ENCODE data around the gene SUSD5. TPM values are rescaled to one million over a fixed set of nuclear protein-coding genes. Genes with fewer than 3 reads are reported as not detected.

Gene SUSD5

DNA sequence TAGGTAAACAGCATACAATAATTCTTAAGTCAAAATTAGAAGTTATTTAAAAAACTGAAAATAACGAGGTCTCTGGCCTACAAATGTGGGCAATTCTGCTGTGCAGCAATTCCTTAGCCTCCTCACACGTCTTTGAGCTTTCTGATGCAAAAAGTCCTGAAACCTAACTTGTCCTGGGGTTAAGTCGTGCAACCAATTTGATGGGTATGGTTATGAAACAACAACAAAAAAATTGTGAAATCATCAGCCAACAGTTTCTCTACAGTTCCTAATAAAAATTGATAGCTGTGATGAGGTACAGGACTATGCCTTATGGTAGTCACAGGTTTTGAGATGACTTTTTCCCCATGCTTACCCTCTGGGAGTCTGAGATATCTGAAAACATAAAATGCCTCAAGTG lies 115.1 kb downstream of the SUSD5 start:
- DNase-seq (ENCODE audit: low spot score): no peak
- H3K79me1 ChIP-seq (ENCODE audit: low read depth, low read length): no peaks in the 10 kb centered on the region
- H2BK120ac ChIP-seq (ENCODE audit: low read depth, low read length): no peak overlapping the region
- H3K36me3 ChIP-seq (replicated peaks in 1 of 2; ENCODE audit: control insufficient read depth in 2 of 2, insufficient read depth in 2 of 2, low read length in 2 of 2): no peaks in the 10 kb centered on the region
- no peak overlapping the region for H2AFZ ChIP-seq (ENCODE audit: low read length)
- H3K27ac ChIP-seq (replicated peaks; ENCODE audit: low read length): no peak overlapping the region
- H2BK12ac ChIP-seq (ENCODE audit: low read length): no peak overlapping the region
- H2AK5ac ChIP-seq (ENCODE audit: low read depth, low read length): no peak overlapping the region
- H3K4me1 ChIP-seq (ENCODE audit: control insufficient read depth in 2 of 2, insufficient read depth in 1 of 2, low read depth in 1 of 2, low read length in 2 of 2): no peaks in the 10 kb centered on the region
- H3K9ac ChIP-seq (ENCODE audit: low read depth, low read length, poor library complexity): no peak overlapping the region
- no peak overlapping the region for H3K4me3 ChIP-seq (ENCODE audit: low read length in 2 of 2)
- H3K4ac ChIP-seq (ENCODE audit: low read length): no peak overlapping the region
- H3K27me3 ChIP-seq (ENCODE audit: control insufficient read depth in 3 of 3, insufficient read depth in 3 of 3, low read depth in 1 of 3, low read length in 3 of 3): peaks cover 0 to 6% (median 0%) of the 10 kb centered on the region in 3 experiments
- no peak overlapping the region for H3K14ac ChIP-seq (ENCODE audit: low read length)
- H2BK15ac ChIP-seq (ENCODE audit: low read length): no peak overlapping the region
- no peak overlapping the region for H3K18ac ChIP-seq (ENCODE audit: low read length)
- no peak overlapping the region for H4K8ac ChIP-seq (ENCODE audit: low read depth, low read length)
- no peak overlapping the region for H4K91ac ChIP-seq (ENCODE audit: low read depth, low read length, poor library complexity)
- H3K4me2 ChIP-seq (ENCODE audit: insufficient read depth, low read length, poor library complexity, severe bottlenecking): no peak overlapping the region
- WGBS, 2 donors (ENCODE audit: extremely low coverage in 2 of 2, insufficient read length in 2 of 2, insufficient replicate concordance in 1 of 2): no CpG with 5 or more reads among the region's 3 CpGs
- no peak overlapping the region for H3K23ac ChIP-seq (ENCODE audit: low read depth, low read length, poor library complexity)
- H2BK5ac ChIP-seq (ENCODE audit: low read length): no peak overlapping the region
- H3K9me3 ChIP-seq (replicated peaks in 1 of 2; ENCODE audit: control insufficient read depth in 2 of 2, insufficient read depth in 1 of 2, low read depth in 1 of 2, low read length in 2 of 2): no peaks in the 10 kb centered on the region

DNA sequence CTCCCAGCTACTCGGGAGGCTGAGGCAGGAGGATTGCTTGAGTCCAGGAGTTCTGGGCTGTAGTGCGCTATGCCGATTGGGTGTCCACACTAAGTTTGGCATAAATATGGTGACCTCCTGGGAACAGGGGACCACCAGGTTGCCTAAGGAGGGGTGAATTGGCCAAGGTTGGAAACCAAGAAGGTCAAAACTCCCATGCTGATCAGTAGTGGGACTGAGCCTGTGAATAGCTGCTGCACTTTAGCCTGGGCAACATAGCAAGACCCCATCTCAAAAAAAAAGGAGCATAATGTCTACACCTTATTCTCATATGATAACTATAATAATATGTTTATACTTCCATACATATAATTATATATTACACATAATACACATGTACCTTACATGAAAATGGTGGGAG lies 115.6 kb downstream of the SUSD5 start:
- Histone ChIP-seq H3K36me3 (replicated peaks in 1 of 2; ENCODE audit: control insufficient read depth in 2 of 2, insufficient read depth in 2 of 2, low read length in 2 of 2) (no peaks in the 10 kb centered on the region), H4K8ac (ENCODE audit: low read depth, low read length) (no peak overlapping the region), H3K4me3 (ENCODE audit: low read length in 2 of 2) (peak overlapping the region in 1 of 2 donors; percentile 64), H2BK15ac (ENCODE audit: low read length) (no peak overlapping the region), H3K79me1 (ENCODE audit: low read depth, low read length) (no peaks in the 10 kb centered on the region), H2BK12ac (ENCODE audit: low read length) (no peak overlapping the region), H3K9me3 (replicated peaks in 1 of 2; ENCODE audit: control insufficient read depth in 2 of 2, insufficient read depth in 1 of 2, low read depth in 1 of 2, low read length in 2 of 2) (no peaks in the 10 kb centered on the region), H3K18ac (ENCODE audit: low read length) (no peak overlapping the region), H3K4me2 (ENCODE audit: insufficient read depth, low read length, poor library complexity, severe bottlenecking) (no peak overlapping the region), H3K9ac (ENCODE audit: low read depth, low read length, poor library complexity) (no peak overlapping the region), H3K14ac (ENCODE audit: low read length) (no peak overlapping the region), H3K27me3 (ENCODE audit: control insufficient read depth in 3 of 3, insufficient read depth in 3 of 3, low read depth in 1 of 3, low read length in 3 of 3) (peaks cover 0 to 6% (median 0%) of the 10 kb centered on the region in 3 experiments), H3K27ac (replicated peaks; ENCODE audit: low read length) (no peak overlapping the region), H4K91ac (ENCODE audit: low read depth, low read length, poor library complexity) (no peak overlapping the region), H2BK5ac (ENCODE audit: low read length) (no peak overlapping the region), H3K4ac (ENCODE audit: low read length) (no peak overlapping the region), H3K23ac (ENCODE audit: low read depth, low read length, poor library complexity) (no peak overlapping the region), H2AFZ (ENCODE audit: low read length) (no peak overlapping the region), H2BK120ac (ENCODE audit: low read depth, low read length) (no peak overlapping the region), H2AK5ac (ENCODE audit: low read depth, low read length) (no peak overlapping the region), H3K4me1 (ENCODE audit: control insufficient read depth in 2 of 2, insufficient read depth in 1 of 2, low read depth in 1 of 2, low read length in 2 of 2) (no peaks in the 10 kb centered on the region)
- WGBS, 2 donors (ENCODE audit: extremely low coverage in 2 of 2, insufficient read length in 2 of 2, insufficient replicate concordance in 1 of 2): no CpG with 5 or more reads among the region's 3 CpGs
- no peak for DNase-seq (ENCODE audit: low spot score)

DNA sequence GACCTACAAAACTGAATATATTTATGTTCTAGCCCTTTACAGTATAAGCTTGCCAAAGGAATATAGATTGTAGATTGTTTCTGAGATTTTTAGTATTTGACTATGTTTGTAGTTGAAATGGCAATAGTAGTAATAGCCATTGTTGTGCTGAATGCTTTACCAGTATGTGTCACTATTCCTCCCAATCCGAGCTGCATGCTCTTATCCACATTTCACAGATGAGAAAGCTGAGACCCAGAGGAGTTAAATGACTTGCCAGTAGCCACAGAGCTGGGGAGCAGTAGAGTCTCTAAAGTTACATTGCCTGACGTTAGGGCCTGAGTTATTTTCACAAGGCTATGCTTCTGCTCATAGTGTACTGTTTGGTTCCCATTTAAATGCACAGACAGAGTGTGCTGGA lies 118.4 kb downstream of the SUSD5 start:
- Histone ChIP-seq H3K14ac (ENCODE audit: low read length) (no peak overlapping the region), H4K8ac (ENCODE audit: low read depth, low read length) (no peak overlapping the region), H3K79me1 (ENCODE audit: low read depth, low read length) (peaks cover 2% of the 10 kb centered on the region), H3K18ac (ENCODE audit: low read length) (no peak overlapping the region), H2AK5ac (ENCODE audit: low read depth, low read length) (no peak overlapping the region), H3K4me2 (ENCODE audit: insufficient read depth, low read length, poor library complexity, severe bottlenecking) (no peak overlapping the region), H3K9ac (ENCODE audit: low read depth, low read length, poor library complexity) (no peak overlapping the region), H3K27me3 (ENCODE audit: control insufficient read depth in 3 of 3, insufficient read depth in 3 of 3, low read depth in 1 of 3, low read length in 3 of 3) (no peaks in the 10 kb centered on the region), H4K91ac (ENCODE audit: low read depth, low read length, poor library complexity) (no peak overlapping the region), H3K27ac (replicated peaks; ENCODE audit: low read length) (no peak overlapping the region), H2BK5ac (ENCODE audit: low read length) (no peak overlapping the region), H3K4ac (ENCODE audit: low read length) (no peak overlapping the region), H2AFZ (ENCODE audit: low read length) (no peak overlapping the region), H3K4me3 (ENCODE audit: low read length in 2 of 2) (no peak overlapping the region), H2BK12ac (ENCODE audit: low read length) (no peak overlapping the region), H3K4me1 (ENCODE audit: control insufficient read depth in 2 of 2, insufficient read depth in 1 of 2, low read depth in 1 of 2, low read length in 2 of 2) (peaks cover 3 to 4% of the 10 kb centered on the region in 2 donors), H3K9me3 (replicated peaks in 1 of 2; ENCODE audit: control insufficient read depth in 2 of 2, insufficient read depth in 1 of 2, low read depth in 1 of 2, low read length in 2 of 2) (no peaks in the 10 kb centered on the region), H3K23ac (ENCODE audit: low read depth, low read length, poor library complexity) (no peak overlapping the region), H3K36me3 (replicated peaks in 1 of 2; ENCODE audit: control insufficient read depth in 2 of 2, insufficient read depth in 2 of 2, low read length in 2 of 2) (no peaks in the 10 kb centered on the region), H2BK15ac (ENCODE audit: low read length) (no peak overlapping the region), H2BK120ac (ENCODE audit: low read depth, low read length) (no peak overlapping the region)
- no CpG with 5 or more reads among the region's 2 CpGs for WGBS, 2 donors (ENCODE audit: extremely low coverage in 2 of 2, insufficient read length in 2 of 2, insufficient replicate concordance in 1 of 2)
- no peak for DNase-seq (ENCODE audit: low spot score)

Small RNA genes within 50 kb of the gene (small RNA-seq; reads per million reads assigned to genes)
- gene AC123900.1 (ENCODE audit: insufficient read depth) (not detected), gene RN7SL296P (ENCODE audit: insufficient read depth) (not detected)
